GM18505 (cell line): ENCODE measurements around the gene SLC26A6.

ENCODE experiments used
- ATAC-seq: cut with Tn5 transposase; IDR thresholded peaks from one replicate; pipeline ENCODE4 v1.9.1; 2021; ENCODE audit not compliant: unreplicated experiment
- POLR2A ChIP-seq: IDR thresholded peaks from 4 replicates; pipeline ENCODE4 v1.6.1; 2011; ENCODE audit warnings: borderline replicate concordance; ENCODE audit not compliant: insufficient read depth, insufficient read length; ENCODE audit errors: extremely low read depth

The SLC26A6 gene

GRCh38 chr3:48597408-48597800 lies 37.9 kb downstream of the SLC26A6 start:
- ATAC-seq: no peak
- no peak for TF ChIP-seq POLR2A

GRCh38 chr3:48596676-48597407 lies 38.4 kb downstream of the SLC26A6 start:
- ATAC-seq: no peak
- no peak for TF ChIP-seq POLR2A

- ATAC-seq: no peak
- no peak for TF ChIP-seq POLR2A
Measured at GRCh38 chr3:48596157-48596556, 39.1 kb downstream of the SLC26A6 start.

GRCh38 chr3:48595526-48596121 lies 39.6 kb downstream of the SLC26A6 start:
- ATAC-seq: no peak

GRCh38 chr3:48595075-48595525 lies 40.2 kb downstream of the SLC26A6 start, which contains the start of gene COL7A1:
TSS of gene COL7A1 (minus strand) at chr3:48595329. CDS start at chr3:48595159, 170 bp downstream.
- no peak for ATAC-seq

More at GRCh38 chr3:48595526-48596121, 39.6 kb downstream of the SLC26A6 start:
- TF ChIP-seq POLR2A: no peak

GRCh38 chr3:48594417-48595049 lies 40.7 kb downstream of the SLC26A6 start:
- ATAC-seq: no peak
- TF ChIP-seq POLR2A: no peak

More at GRCh38 chr3:48595075-48595525, 40.2 kb downstream of the SLC26A6 start, which contains the start of gene COL7A1:
- TF ChIP-seq POLR2A: no peak

- no peak for ATAC-seq
- TF ChIP-seq POLR2A: no peak
Measured at GRCh38 chr3:48593337-48593736, 41.9 kb downstream of the SLC26A6 start.

GRCh38 chr3:48592519-48593087 lies 42.7 kb downstream of the SLC26A6 start:
- no peak for ATAC-seq
- no peak for TF ChIP-seq POLR2A

- TF ChIP-seq POLR2A: no peak
- ATAC-seq: no peak
Measured at GRCh38 chr3:48591886-48592518, 43.3 kb downstream of the SLC26A6 start.

- ATAC-seq: no peak
- TF ChIP-seq POLR2A: no peak
Measured at GRCh38 chr3:48591436-48591835, 43.8 kb downstream of the SLC26A6 start.

GRCh38 chr3:48588230-48588629 lies 47.0 kb downstream of the SLC26A6 start:
- no peak for ATAC-seq
- TF ChIP-seq POLR2A: no peak

GRCh38 chr3:48587686-48588085 lies 47.6 kb downstream of the SLC26A6 start:
- no peak for ATAC-seq
- no peak for TF ChIP-seq POLR2A

- TF ChIP-seq POLR2A: no peak
- ATAC-seq: no peak
Measured at GRCh38 chr3:48585411-48585810, 49.9 kb downstream of the SLC26A6 start.
